Activated CD8-positive, alpha-beta memory T cell treated with anti-CD3 and anti-CD28 coated beads for 4 hours (primary cell): ENCODE results near the gene TNFRSF25.

ENCODE experiments used
- DNase-seq, 2 donors: peaks; one replicate each; pipeline ENCODE4 v3.0.0-alpha.2; 2020; ENCODE audit warnings: low read depth in 2 of 2

Gene TNFRSF25

GRCh38 chr1:6418668-6419396 is 47.1 kb downstream of the TNFRSF25 start:
- DNase-seq, result no peak

GRCh38 chr1:6417961-6418667 is 47.9 kb downstream of the TNFRSF25 start:
- DNase-seq, result no peak

- no peak for DNase-seq
Measured at GRCh38 chr1:6416906-6417305, 49.1 kb downstream of the TNFRSF25 start.

- no peak for DNase-seq
Measured at GRCh38 chr1:6416295-6416656, 49.7 kb downstream of the TNFRSF25 start.

GRCh38 chr1:6414881-6415626 is 50.9 kb downstream of the TNFRSF25 start:
- no peak for DNase-seq

- no peak for DNase-seq
Measured at GRCh38 chr1:6414443-6414844, 51.5 kb downstream of the TNFRSF25 start.

- DNase-seq, result no peak
Measured at GRCh38 chr1:6412896-6413295, 53.1 kb downstream of the TNFRSF25 start.
